ENCODE data around the gene ZBTB46.
A peak's percentile ranks its signal among the peaks of the same experiment; 100 is the strongest.

Gene ZBTB46

GRCh38 chr20:63714858-63715257 lies 116.2 kb downstream of the ZBTB46 start:
- H3K79me1 ChIP-seq (ENCODE audit: low read length) = no peaks in the 10 kb centered on the region
- H2BK120ac ChIP-seq (ENCODE audit: insufficient read depth, low read length, poor library complexity) = no peak overlapping the region
- no peaks in the 10 kb centered on the region for H3K4me1 ChIP-seq (ENCODE audit: control insufficient read depth in 1 of 2, insufficient read depth in 2 of 2, low read length in 2 of 2)
- no peaks in the 10 kb centered on the region for H3K79me2 ChIP-seq (ENCODE audit: control insufficient read depth, insufficient read depth, low read length, poor library complexity)
- H2BK5ac ChIP-seq (ENCODE audit: low read depth, low read length, poor library complexity) = no peak overlapping the region
- WGBS (ENCODE audit: extremely low coverage, insufficient coverage, insufficient read length) = no CpG with 5 or more reads among the region's 5 CpGs
- H3K4ac ChIP-seq (ENCODE audit: low read depth, low read length) = peak overlapping the region; percentile 75
- no peak overlapping the region for H4K12ac ChIP-seq (ENCODE audit: low read depth, low read length)
- peaks cover 35 to 47% of the 10 kb centered on the region in 2 experiments for H3K36me3 ChIP-seq (ENCODE audit: control insufficient read depth in 1 of 2, insufficient read depth in 2 of 2, low read length in 2 of 2)
- no peak for DNase-seq
- H3K4me2 ChIP-seq (ENCODE audit: low read length) = no peak overlapping the region
- no peak overlapping the region for H3K23ac ChIP-seq (ENCODE audit: low read length)
- no peak overlapping the region for H2BK12ac ChIP-seq (ENCODE audit: low read length)
- no peak overlapping the region for H3K14ac ChIP-seq (ENCODE audit: low read length)
- H3K9me3 ChIP-seq (ENCODE audit: insufficient read depth, low read depth, low read length) = peaks cover 3% of the 10 kb centered on the region
- no peak overlapping the region for H4K8ac ChIP-seq (ENCODE audit: low read depth, low read length)
- H2AFZ ChIP-seq (ENCODE audit: insufficient read depth, low read length, poor library complexity) = no peak overlapping the region
- no peak overlapping the region for H3K27ac ChIP-seq (ENCODE audit: low read depth, low read length)
- H3K4me3 ChIP-seq (ENCODE audit: low read depth, low read length) = no peak overlapping the region
- no peak overlapping the region for H3K9ac ChIP-seq (ENCODE audit: low read length)
- no peak overlapping the region for H2AK5ac ChIP-seq (ENCODE audit: low read length)
- H3K18ac ChIP-seq (ENCODE audit: low read length) = no peak overlapping the region
- H4K91ac ChIP-seq (ENCODE audit: low read depth, low read length) = no peak overlapping the region
- H3K27me3 ChIP-seq (ENCODE audit: insufficient read depth, low read length) = no peaks in the 10 kb centered on the region

- H2AK5ac ChIP-seq (ENCODE audit: low read length) = no peak overlapping the region
- no peak for DNase-seq
- no peak overlapping the region for H2BK5ac ChIP-seq (ENCODE audit: low read depth, low read length, poor library complexity)
- WGBS (ENCODE audit: extremely low coverage, insufficient coverage, insufficient read length) = no CpG with 5 or more reads among the region's 1 CpG
- no peak overlapping the region for H2AFZ ChIP-seq (ENCODE audit: insufficient read depth, low read length, poor library complexity)
- peaks cover 6% of the 10 kb centered on the region for H3K79me1 ChIP-seq (ENCODE audit: low read length)
- H3K36me3 ChIP-seq (ENCODE audit: control insufficient read depth in 1 of 2, insufficient read depth in 2 of 2, low read length in 2 of 2) = peaks cover 33 to 44% of the 10 kb centered on the region in 2 experiments
- H3K23ac ChIP-seq (ENCODE audit: low read length) = no peak overlapping the region
- H3K14ac ChIP-seq (ENCODE audit: low read length) = no peak overlapping the region
- peaks cover 7% of the 10 kb centered on the region in 2 experiments for H3K4me1 ChIP-seq (ENCODE audit: control insufficient read depth in 1 of 2, insufficient read depth in 2 of 2, low read length in 2 of 2)
- peaks cover 16% of the 10 kb centered on the region for H3K79me2 ChIP-seq (ENCODE audit: control insufficient read depth, insufficient read depth, low read length, poor library complexity)
- no peak overlapping the region for H3K4me2 ChIP-seq (ENCODE audit: low read length)
- H3K4me3 ChIP-seq (ENCODE audit: low read depth, low read length) = no peak overlapping the region
- H3K9ac ChIP-seq (ENCODE audit: low read length) = no peak overlapping the region
- H4K91ac ChIP-seq (ENCODE audit: low read depth, low read length) = no peak overlapping the region
- no peak overlapping the region for H4K12ac ChIP-seq (ENCODE audit: low read depth, low read length)
- no peaks in the 10 kb centered on the region for H3K27me3 ChIP-seq (ENCODE audit: insufficient read depth, low read length)
- H2BK120ac ChIP-seq (ENCODE audit: insufficient read depth, low read length, poor library complexity) = no peak overlapping the region
- H3K4ac ChIP-seq (ENCODE audit: low read depth, low read length) = no peak overlapping the region
- no peak overlapping the region for H3K27ac ChIP-seq (ENCODE audit: low read depth, low read length)
- H3K18ac ChIP-seq (ENCODE audit: low read length) = no peak overlapping the region
- H3K9me3 ChIP-seq (ENCODE audit: insufficient read depth, low read depth, low read length) = peaks cover 3% of the 10 kb centered on the region
- H4K8ac ChIP-seq (ENCODE audit: low read depth, low read length) = no peak overlapping the region
- H2BK12ac ChIP-seq (ENCODE audit: low read length) = no peak overlapping the region
Measured at GRCh38 chr20:63712191-63712590, 118.9 kb downstream of the ZBTB46 start.

GRCh38 chr20:63711085-63711645 lies 119.9 kb downstream of the ZBTB46 start:
- peaks cover 20% of the 10 kb centered on the region for H3K79me2 ChIP-seq (ENCODE audit: control insufficient read depth, insufficient read depth, low read length, poor library complexity)
- H3K79me1 ChIP-seq (ENCODE audit: low read length) = peaks cover 6% of the 10 kb centered on the region
- H2AFZ ChIP-seq (ENCODE audit: insufficient read depth, low read length, poor library complexity) = no peak overlapping the region
- peaks cover 7 to 10% of the 10 kb centered on the region in 2 experiments for H3K4me1 ChIP-seq (ENCODE audit: control insufficient read depth in 1 of 2, insufficient read depth in 2 of 2, low read length in 2 of 2)
- WGBS (ENCODE audit: extremely low coverage, insufficient coverage, insufficient read length) = no CpG with 5 or more reads among the region's 12 CpGs
- H3K36me3 ChIP-seq (ENCODE audit: control insufficient read depth in 1 of 2, insufficient read depth in 2 of 2, low read length in 2 of 2) = peaks cover 37 to 43% of the 10 kb centered on the region in 2 experiments
- no peak overlapping the region for H4K12ac ChIP-seq (ENCODE audit: low read depth, low read length)
- no peak overlapping the region for H3K4ac ChIP-seq (ENCODE audit: low read depth, low read length)
- no peak overlapping the region for H3K4me3 ChIP-seq (ENCODE audit: low read depth, low read length)
- no peak overlapping the region for H2BK120ac ChIP-seq (ENCODE audit: insufficient read depth, low read length, poor library complexity)
- no peak overlapping the region for H3K4me2 ChIP-seq (ENCODE audit: low read length)
- no peak overlapping the region for H3K18ac ChIP-seq (ENCODE audit: low read length)
- H2BK12ac ChIP-seq (ENCODE audit: low read length) = no peak overlapping the region
- H3K23ac ChIP-seq (ENCODE audit: low read length) = no peak overlapping the region
- H3K14ac ChIP-seq (ENCODE audit: low read length) = no peak overlapping the region
- H3K9me3 ChIP-seq (ENCODE audit: insufficient read depth, low read depth, low read length) = peaks cover 3% of the 10 kb centered on the region
- no peak overlapping the region for H4K8ac ChIP-seq (ENCODE audit: low read depth, low read length)
- H2BK5ac ChIP-seq (ENCODE audit: low read depth, low read length, poor library complexity) = no peak overlapping the region
- no peak overlapping the region for H2AK5ac ChIP-seq (ENCODE audit: low read length)
- no peak overlapping the region for H3K27ac ChIP-seq (ENCODE audit: low read depth, low read length)
- no peaks in the 10 kb centered on the region for H3K27me3 ChIP-seq (ENCODE audit: insufficient read depth, low read length)
- no peak for DNase-seq
- no peak overlapping the region for H3K9ac ChIP-seq (ENCODE audit: low read length)
- no peak overlapping the region for H4K91ac ChIP-seq (ENCODE audit: low read depth, low read length)

- no peak overlapping the region for H2AFZ ChIP-seq (ENCODE audit: insufficient read depth, low read length, poor library complexity)
- H2BK5ac ChIP-seq (ENCODE audit: low read depth, low read length, poor library complexity) = no peak overlapping the region
- H3K4me3 ChIP-seq (ENCODE audit: low read depth, low read length) = peak overlapping the region; percentile 96
- no peak overlapping the region for H4K12ac ChIP-seq (ENCODE audit: low read depth, low read length)
- no peak overlapping the region for H3K14ac ChIP-seq (ENCODE audit: low read length)
- H3K27ac ChIP-seq (ENCODE audit: low read depth, low read length) = no peak overlapping the region
- H3K36me3 ChIP-seq (ENCODE audit: control insufficient read depth in 1 of 2, insufficient read depth in 2 of 2, low read length in 2 of 2) = peaks cover 48 to 52% of the 10 kb centered on the region in 2 experiments
- peak overlapping the region; percentile 37 for H3K4ac ChIP-seq (ENCODE audit: low read depth, low read length)
- H3K27me3 ChIP-seq (ENCODE audit: insufficient read depth, low read length) = no peaks in the 10 kb centered on the region
- H3K18ac ChIP-seq (ENCODE audit: low read length) = no peak overlapping the region
- H3K23ac ChIP-seq (ENCODE audit: low read length) = no peak overlapping the region
- peaks cover 20% of the 10 kb centered on the region for H3K79me2 ChIP-seq (ENCODE audit: control insufficient read depth, insufficient read depth, low read length, poor library complexity)
- H2BK120ac ChIP-seq (ENCODE audit: insufficient read depth, low read length, poor library complexity) = no peak overlapping the region
- WGBS (ENCODE audit: extremely low coverage, insufficient coverage, insufficient read length) = no CpG with 5 or more reads among the region's 17 CpGs
- no peak for DNase-seq
- no peak overlapping the region for H4K8ac ChIP-seq (ENCODE audit: low read depth, low read length)
- peak overlapping the region; percentile 74 for H3K4me2 ChIP-seq (ENCODE audit: low read length)
- H3K79me1 ChIP-seq (ENCODE audit: low read length) = peaks cover 6% of the 10 kb centered on the region
- H4K91ac ChIP-seq (ENCODE audit: low read depth, low read length) = no peak overlapping the region
- H3K4me1 ChIP-seq (ENCODE audit: control insufficient read depth in 1 of 2, insufficient read depth in 2 of 2, low read length in 2 of 2) = peaks cover 7 to 10% of the 10 kb centered on the region in 2 experiments
- H3K9ac ChIP-seq (ENCODE audit: low read length) = no peak overlapping the region
- H2AK5ac ChIP-seq (ENCODE audit: low read length) = no peak overlapping the region
- no peaks in the 10 kb centered on the region for H3K9me3 ChIP-seq (ENCODE audit: insufficient read depth, low read depth, low read length)
- no peak overlapping the region for H2BK12ac ChIP-seq (ENCODE audit: low read length)
Measured at GRCh38 chr20:63709149-63709527, 121.9 kb downstream of the ZBTB46 start.

Measured in trophoblast cell (in vitro differentiated cells and primary cell).